ENCODE data around the gene NAA60. TPM values are rescaled to one million over a fixed set of nuclear protein-coding genes. Genes with fewer than 3 reads are reported as not detected.

Gene NAA60
- total and polyA plus RNA-seq, 9 of the 15 experiments (the other 6 are each of a cell fraction or from before 2014, with no cell fraction given), result 2.1 to 49.4 (median 10.3) TPM

GRCh38 chr16:3400779-3401688 is 42.4 kb upstream of the NAA60 start, which contains the start of the genes ZNF174 and ZSCAN32 (continued):
- TF ChIP-seq SRF (CRISPR knock-in tag; IDR thresholded peaks at IDR 0.05) (peak in 1 of 2 experiments; percentile 75; a peak in 1 of 4 replicates), ZKSCAN1 (IDR thresholded peaks at IDR 0.05; ENCODE audit: low read depth, low read length) (no peak; the same call in 1 of the 2 replicates), ATF1 (CRISPR knock-in tag; IDR thresholded peaks at IDR 0.05) (peak; percentile 1; the same call in 1 of the 2 replicates), ATF1 (tag; IDR thresholded peaks at IDR 0.05) (peak; percentile 92), POLR2AphosphoS5 (IDR thresholded peaks at IDR 0.05; ENCODE audit: control insufficient read depth, insufficient read depth, low read depth, low read length) (peak; percentile 66; the same call in 1 of the 2 replicates), ZBTB33 (CRISPR knock-in tag; IDR thresholded peaks at IDR 0.05) (0 out of 2 replicates have a peak, but pooled peaks have one; percentile 24), TEAD1 (CRISPR knock-in tag; IDR thresholded peaks at IDR 0.05) (peak in 1 of 2 experiments; percentile 66; a peak in 1 of 4 replicates), KAT2B (IDR thresholded peaks at IDR 0.05; ENCODE audit: low read depth, low read length) (no peak)
- TF ChIP-seq, protein P1, sequence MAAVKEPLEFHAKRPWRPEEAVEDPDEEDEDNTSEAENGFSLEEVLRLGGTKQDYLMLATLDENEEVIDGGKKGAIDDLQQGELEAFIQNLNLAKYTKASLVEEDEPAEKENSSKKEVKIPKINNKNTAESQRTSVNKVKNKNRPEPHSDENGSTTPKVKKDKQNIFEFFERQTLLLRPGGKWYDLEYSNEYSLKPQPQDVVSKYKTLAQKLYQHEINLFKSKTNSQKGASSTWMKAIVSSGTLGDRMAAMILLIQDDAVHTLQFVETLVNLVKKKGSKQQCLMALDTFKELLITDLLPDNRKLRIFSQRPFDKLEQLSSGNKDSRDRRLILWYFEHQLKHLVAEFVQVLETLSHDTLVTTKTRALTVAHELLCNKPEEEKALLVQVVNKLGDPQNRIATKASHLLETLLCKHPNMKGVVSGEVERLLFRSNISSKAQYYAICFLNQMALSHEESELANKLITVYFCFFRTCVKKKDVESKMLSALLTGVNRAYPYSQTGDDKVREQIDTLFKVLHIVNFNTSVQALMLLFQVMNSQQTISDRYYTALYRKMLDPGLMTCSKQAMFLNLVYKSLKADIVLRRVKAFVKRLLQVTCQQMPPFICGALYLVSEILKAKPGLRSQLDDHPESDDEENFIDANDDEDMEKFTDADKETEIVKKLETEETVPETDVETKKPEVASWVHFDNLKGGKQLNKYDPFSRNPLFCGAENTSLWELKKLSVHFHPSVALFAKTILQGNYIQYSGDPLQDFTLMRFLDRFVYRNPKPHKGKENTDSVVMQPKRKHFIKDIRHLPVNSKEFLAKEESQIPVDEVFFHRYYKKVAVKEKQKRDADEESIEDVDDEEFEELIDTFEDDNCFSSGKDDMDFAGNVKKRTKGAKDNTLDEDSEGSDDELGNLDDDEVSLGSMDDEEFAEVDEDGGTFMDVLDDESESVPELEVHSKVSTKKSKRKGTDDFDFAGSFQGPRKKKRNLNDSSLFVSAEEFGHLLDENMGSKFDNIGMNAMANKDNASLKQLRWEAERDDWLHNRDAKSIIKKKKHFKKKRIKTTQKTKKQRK (IDR thresholded peaks at IDR 0.05; ENCODE audit: borderline replicate concordance, low read depth, low read length), result peak; percentile 35; the same call in 1 of the 2 replicates
